Activated CD4-positive, alpha-beta memory T cell treated with anti-CD3 and anti-CD28 coated beads, Interleukin-2, amount 10 ng/mL, durations not matched to agents 7 days and 5 days (primary cell): Measurements from ENCODE around the gene PLCL2. TPM values are rescaled to one million over a fixed set of nuclear protein-coding genes. Genes with fewer than 3 reads are reported as not detected.

Experiments used
- CTCF ChIA-PET: fragments of 350-600 bp; sonication (Branson Sonifier 250); formaldehyde crosslinking; loops from one replicate; lab custom pipeline; 2021; ENCODE audit warnings: antibody characterized with exemption, inconsistent platforms; lab: Charles Lee
- POLR2A ChIA-PET: fragments of 350-600 bp; sonication (Branson Sonifier 250); formaldehyde crosslinking; loops from one replicate; lab custom pipeline; 2021; ENCODE audit warnings: antibody characterized with exemption; lab: Charles Lee
- DNase-seq: peaks from one replicate; pipeline ENCODE4 v3.0.0-alpha.2; 2020
- H3K27ac Mint-ChIP-seq: one replicate; pipeline ENCODE4 v1.8.0; 2021; ENCODE audit warnings: mild to moderate bottlenecking, mixed read lengths
- H3K27me3 Mint-ChIP-seq: one replicate; pipeline ENCODE4 v1.8.0; 2021; ENCODE audit warnings: mixed read lengths
- H3K36me3 Mint-ChIP-seq: one replicate; pipeline ENCODE4 v1.8.0; 2021; ENCODE audit warnings: low read depth, mixed read lengths
- H3K4me1 Mint-ChIP-seq: one replicate; pipeline ENCODE4 v1.8.0; 2021; ENCODE audit warnings: mixed read lengths
- H3K4me3 Mint-ChIP-seq: one replicate; pipeline ENCODE4 v1.8.0; 2021; ENCODE audit warnings: mild to moderate bottlenecking, mixed read lengths
- H3K9me3 Mint-ChIP-seq: one replicate; pipeline ENCODE4 v1.8.0; 2021; ENCODE audit warnings: mixed read lengths
- total RNA-seq, 2 experiments: library from RNA; stranded (reverse); gene quantifications; one replicate each; pipeline ENCODE4 v1.2.3, GENCODE V29; 2021

Gene PLCL2
- total RNA-seq, 2 experiments from 2014 or later = 38.9 to 39.8 TPM

GRCh38 chr3:17038900-17039553, 154.3 kb downstream of the PLCL2 start:
- H3K27ac Mint-ChIP-seq = no peak overlapping the region
- no peaks in the 10 kb centered on the region for H3K27me3 Mint-ChIP-seq
- H3K4me3 Mint-ChIP-seq = no peak overlapping the region
- no peaks in the 10 kb centered on the region for H3K9me3 Mint-ChIP-seq
- ChIA-PET POLR2A (interaction anchor here (1.2 kb wide), 1 partner anchor 12 kb away, joined by 3 read pairs; no protein-coding TSS in a partner anchor), CTCF (no interaction called here)
- peaks cover 22% of the 10 kb centered on the region for H3K4me1 Mint-ChIP-seq
- H3K36me3 Mint-ChIP-seq = peaks cover 15% of the 10 kb centered on the region
- no peak for DNase-seq

- Mint-ChIP-seq H3K27ac (no peak overlapping the region), H3K4me1 (peaks cover 26% of the 10 kb centered on the region), H3K9me3 (no peaks in the 10 kb centered on the region), H3K4me3 (no peak overlapping the region), H3K36me3 (peaks cover 18% of the 10 kb centered on the region), H3K27me3 (no peaks in the 10 kb centered on the region)
- POLR2A ChIA-PET = interaction anchor here (1.2 kb wide), 1 partner anchor 13 kb away, joined by 3 read pairs; no protein-coding TSS in a partner anchor
- DNase-seq = no peak
- CTCF ChIA-PET = interaction anchor here (1.5 kb wide), 1 partner anchor 9 kb away, joined by 5 read pairs; no protein-coding TSS in a partner anchor
Observed at GRCh38 chr3:17039594-17039993, 154.8 kb downstream of the PLCL2 start.

- Mint-ChIP-seq H3K27ac (no peak overlapping the region), H3K4me1 (peaks cover 28% of the 10 kb centered on the region), H3K27me3 (no peaks in the 10 kb centered on the region), H3K36me3 (peaks cover 17% of the 10 kb centered on the region), H3K4me3 (no peak overlapping the region), H3K9me3 (no peaks in the 10 kb centered on the region)
- ChIA-PET CTCF (interaction anchor here (0.5 to 1.5 kb wide), 3 partner anchors 10 to 212 kb away, joined by 3 to 8 read pairs (median 5); no protein-coding TSS in a partner anchor), POLR2A (no interaction called here)
- no peak for DNase-seq
Observed at GRCh38 chr3:17040322-17040989, 155.7 kb downstream of the PLCL2 start.

- Mint-ChIP-seq H3K27me3 (no peaks in the 10 kb centered on the region), H3K9me3 (no peaks in the 10 kb centered on the region), H3K36me3 (peaks cover 23% of the 10 kb centered on the region), H3K4me1 (peaks cover 30% of the 10 kb centered on the region), H3K27ac (no peak overlapping the region), H3K4me3 (no peak overlapping the region)
- CTCF ChIA-PET = interaction anchor here (0.5 to 1.5 kb wide), 4 partner anchors 11 to 212 kb away, joined by 3 to 8 read pairs (median 4); no protein-coding TSS in a partner anchor
- DNase-seq = no peak
- POLR2A ChIA-PET = no interaction called here
Observed at GRCh38 chr3:17040990-17041377, 156.2 kb downstream of the PLCL2 start.

GRCh38 chr3:17044855-17045254, 160.1 kb downstream of the PLCL2 start:
- Mint-ChIP-seq H3K27ac (no peak overlapping the region), H3K27me3 (no peaks in the 10 kb centered on the region), H3K4me3 (no peak overlapping the region), H3K9me3 (peaks cover 5% of the 10 kb centered on the region), H3K4me1 (peaks cover 43% of the 10 kb centered on the region), H3K36me3 (peaks cover 50% of the 10 kb centered on the region)
- DNase-seq = no peak
- POLR2A ChIA-PET = no interaction called here
- CTCF ChIA-PET = no interaction called here

GRCh38 chr3:17045705-17046104, 160.9 kb downstream of the PLCL2 start:
- peaks cover 39% of the 10 kb centered on the region for H3K4me1 Mint-ChIP-seq
- DNase-seq = no peak
- POLR2A ChIA-PET = no interaction called here
- peaks cover 12% of the 10 kb centered on the region for H3K9me3 Mint-ChIP-seq
- CTCF ChIA-PET = no interaction called here
- H3K36me3 Mint-ChIP-seq = peaks cover 58% of the 10 kb centered on the region
- no peaks in the 10 kb centered on the region for H3K27me3 Mint-ChIP-seq
- H3K4me3 Mint-ChIP-seq = no peak overlapping the region
- no peak overlapping the region for H3K27ac Mint-ChIP-seq

- H3K4me1 Mint-ChIP-seq = peaks cover 38% of the 10 kb centered on the region
- peaks cover 17% of the 10 kb centered on the region for H3K9me3 Mint-ChIP-seq
- no peak overlapping the region for H3K4me3 Mint-ChIP-seq
- DNase-seq = no peak
- POLR2A ChIA-PET = interaction anchor here (1.6 kb wide), 1 partner anchor 105 kb away, joined by 6 read pairs; no protein-coding TSS in a partner anchor
- CTCF ChIA-PET = interaction anchor here (1.2 kb wide), 1 partner anchor 162 kb away, joined by 3 read pairs; the partner anchor contains the start of gene PLCL2
- H3K27me3 Mint-ChIP-seq = no peaks in the 10 kb centered on the region
- H3K36me3 Mint-ChIP-seq = peaks cover 60% of the 10 kb centered on the region
- no peak overlapping the region for H3K27ac Mint-ChIP-seq
Observed at GRCh38 chr3:17046623-17047022, 161.9 kb downstream of the PLCL2 start.

- Mint-ChIP-seq H3K27me3 (no peaks in the 10 kb centered on the region), H3K4me1 (peaks cover 38% of the 10 kb centered on the region), H3K36me3 (peaks cover 64% of the 10 kb centered on the region), H3K27ac (no peak overlapping the region), H3K4me3 (no peak overlapping the region), H3K9me3 (peaks cover 18% of the 10 kb centered on the region)
- no peak for DNase-seq
- CTCF ChIA-PET = interaction anchor here (0.5 to 1.2 kb wide), 3 partner anchors 163 to 218 kb away, joined by 3 to 6 read pairs (median 3); partner anchors contain the start of gene PLCL2
- POLR2A ChIA-PET = interaction anchor here (0.7 to 1.6 kb wide), 3 partner anchors 18 to 205 kb away, joined by 3 to 6 read pairs (median 3); no protein-coding TSS in a partner anchor
Observed at GRCh38 chr3:17047162-17047561, 162.4 kb downstream of the PLCL2 start.

GRCh38 chr3:17047894-17048293, 163.1 kb downstream of the PLCL2 start:
- H3K27ac Mint-ChIP-seq = no peak overlapping the region
- CTCF ChIA-PET = interaction anchor here (0.5 to 1.0 kb wide), 2 partner anchors 165 to 219 kb away, joined by 3 to 6 read pairs; no protein-coding TSS in a partner anchor
- H3K36me3 Mint-ChIP-seq = peaks cover 65% of the 10 kb centered on the region
- no peak for DNase-seq
- H3K4me1 Mint-ChIP-seq = peaks cover 38% of the 10 kb centered on the region
- POLR2A ChIA-PET = interaction anchor here (0.7 to 1.6 kb wide), 3 partner anchors 18 to 206 kb away, joined by 3 to 6 read pairs (median 3); no protein-coding TSS in a partner anchor
- H3K27me3 Mint-ChIP-seq = no peaks in the 10 kb centered on the region
- H3K9me3 Mint-ChIP-seq = peaks cover 18% of the 10 kb centered on the region
- no peak overlapping the region for H3K4me3 Mint-ChIP-seq

- CTCF ChIA-PET = no interaction called here
- Mint-ChIP-seq H3K4me3 (no peak overlapping the region), H3K4me1 (peaks cover 45% of the 10 kb centered on the region), H3K27ac (no peak overlapping the region), H3K27me3 (no peaks in the 10 kb centered on the region), H3K36me3 (peaks cover 79% of the 10 kb centered on the region), H3K9me3 (peaks cover 30% of the 10 kb centered on the region)
- DNase-seq = no peak
- POLR2A ChIA-PET = no interaction called here
Observed at GRCh38 chr3:17050071-17050470, 165.3 kb downstream of the PLCL2 start.

- no peak for DNase-seq
- peaks cover 75% of the 10 kb centered on the region for H3K36me3 Mint-ChIP-seq
- peaks cover 47% of the 10 kb centered on the region for H3K4me1 Mint-ChIP-seq
- peaks cover 30% of the 10 kb centered on the region for H3K9me3 Mint-ChIP-seq
- no peak overlapping the region for H3K27ac Mint-ChIP-seq
- ChIA-PET POLR2A (no interaction called here), CTCF (no interaction called here)
- H3K4me3 Mint-ChIP-seq = no peak overlapping the region
- H3K27me3 Mint-ChIP-seq = no peaks in the 10 kb centered on the region
Observed at GRCh38 chr3:17050506-17050905, 165.8 kb downstream of the PLCL2 start.

GRCh38 chr3:17052363-17052762, 167.6 kb downstream of the PLCL2 start:
- ChIA-PET CTCF (no interaction called here), POLR2A (interaction anchor here (1.3 kb wide), 1 partner anchor 30 kb away, joined by 4 read pairs; no protein-coding TSS in a partner anchor)
- Mint-ChIP-seq H3K27ac (no peak overlapping the region), H3K4me3 (no peak overlapping the region), H3K27me3 (no peaks in the 10 kb centered on the region), H3K36me3 (peaks cover 66% of the 10 kb centered on the region), H3K9me3 (peaks cover 32% of the 10 kb centered on the region), H3K4me1 (peaks cover 39% of the 10 kb centered on the region)
- no peak for DNase-seq
